GM18520 (cell line): Measurements from ENCODE around the gene SCAI.
"Not testable (repeated sequence)": the region's sequence is repeated elsewhere in the genome, so short reads cannot be mapped to it uniquely, and the experiment has no call there.

Experiments
- ATAC-seq: cut with Tn5 transposase; IDR thresholded peaks from one replicate; pipeline ENCODE4 v1.9.1; 2021; ENCODE audit not compliant: unreplicated experiment

Gene SCAI

GRCh38 chr9:125150349-125151245, 7.3 kb upstream of the SCAI start:
- no peak for ATAC-seq

DNA sequence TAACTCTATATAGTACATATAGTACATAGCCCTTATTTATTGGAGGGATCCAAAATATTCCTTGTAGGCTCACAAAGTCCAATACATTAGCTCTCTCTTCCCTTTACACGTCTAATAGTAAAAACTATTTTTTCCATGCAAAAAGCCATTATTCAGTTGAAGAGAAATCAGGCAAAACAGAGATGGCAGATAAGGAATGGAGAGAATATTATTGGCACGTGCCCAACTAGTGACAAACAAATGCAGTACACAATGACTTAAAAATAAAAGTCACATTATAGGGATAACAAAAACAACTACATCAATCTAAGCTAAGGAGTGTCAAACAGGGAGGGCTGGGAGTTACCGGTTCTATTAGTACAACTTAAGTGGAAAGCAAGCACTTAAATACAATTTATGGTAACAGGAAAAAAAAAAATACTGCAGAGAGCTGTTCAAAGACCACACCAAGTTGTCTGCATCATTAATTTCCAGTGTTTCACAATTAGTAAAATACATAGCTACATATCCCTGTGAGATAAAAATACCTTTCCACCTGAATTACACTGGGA, 4.1 kb upstream of the SCAI start:
- no peak for ATAC-seq

- no peak for ATAC-seq
Measured at GRCh38 chr9:125146247-125146646, 2.9 kb upstream of the SCAI start.

GRCh38 chr9:125145425-125145824, 2.1 kb upstream of the SCAI start:
- ATAC-seq, result no peak

- no peak for ATAC-seq
Measured at GRCh38 chr9:125142560-125143376, 560 bp downstream of the SCAI start.

GRCh38 chr9:125141751-125142150, 1.6 kb downstream of the SCAI start:
- no peak for ATAC-seq

- no peak for ATAC-seq
Measured at GRCh38 chr9:125141251-125141650, 2.1 kb downstream of the SCAI start.

- no peak for ATAC-seq
Measured at GRCh38 chr9:125140576-125140975, 2.8 kb downstream of the SCAI start.

DNA sequence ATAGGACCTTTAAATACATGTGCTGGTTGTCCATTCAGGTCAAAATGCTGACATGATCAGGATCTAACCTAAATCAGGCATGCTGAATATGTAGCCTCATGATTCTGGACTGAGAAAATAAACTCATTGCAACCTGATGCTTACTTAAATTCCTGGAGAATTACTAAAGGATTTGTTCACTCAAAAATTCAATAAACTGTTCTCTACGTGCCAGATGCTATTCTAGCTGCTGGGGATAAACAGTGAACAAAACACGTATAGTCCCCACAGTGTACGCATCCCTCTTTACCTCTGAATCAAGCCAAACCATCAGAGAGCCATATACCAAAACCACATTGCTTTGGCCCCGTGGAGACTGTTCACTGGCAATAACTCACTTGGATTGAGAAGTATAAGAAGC, 6.1 kb downstream of the SCAI start:
- ATAC-seq, result no peak

- no peak for ATAC-seq
Measured at GRCh38 chr9:125134976-125135375, 8.4 kb downstream of the SCAI start.

GRCh38 chr9:125133403-125134329, 9.7 kb downstream of the SCAI start:
- ATAC-seq, result no peak

DNA sequence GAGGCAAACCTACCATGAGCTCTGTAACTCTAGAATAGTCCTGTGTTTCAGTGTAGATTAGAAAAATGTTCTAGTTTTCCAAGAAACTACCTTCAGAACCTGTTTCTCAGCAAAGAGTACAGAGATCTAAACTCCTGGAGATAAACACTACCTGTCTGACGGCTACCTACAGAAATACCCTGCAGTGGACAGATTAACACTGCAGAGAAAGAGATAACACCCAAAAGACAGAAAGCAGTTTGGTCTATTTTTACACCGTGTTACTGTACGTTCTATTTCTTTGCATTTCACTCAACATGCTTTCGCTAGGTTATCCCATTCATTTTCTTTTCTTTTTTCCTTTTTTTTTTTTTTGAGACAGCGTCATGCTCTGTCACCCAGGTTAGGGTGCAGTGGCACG, 11.6 kb downstream of the SCAI start:
- no peak for ATAC-seq

GRCh38 chr9:125126019-125126746, 17.1 kb downstream of the SCAI start:
- peak; percentile 53 for ATAC-seq

GRCh38 chr9:125125523-125125922, 17.8 kb downstream of the SCAI start:
- no peak for ATAC-seq

- no peak for ATAC-seq
Measured at GRCh38 chr9:125121146-125121545, 22.2 kb downstream of the SCAI start.

DNA sequence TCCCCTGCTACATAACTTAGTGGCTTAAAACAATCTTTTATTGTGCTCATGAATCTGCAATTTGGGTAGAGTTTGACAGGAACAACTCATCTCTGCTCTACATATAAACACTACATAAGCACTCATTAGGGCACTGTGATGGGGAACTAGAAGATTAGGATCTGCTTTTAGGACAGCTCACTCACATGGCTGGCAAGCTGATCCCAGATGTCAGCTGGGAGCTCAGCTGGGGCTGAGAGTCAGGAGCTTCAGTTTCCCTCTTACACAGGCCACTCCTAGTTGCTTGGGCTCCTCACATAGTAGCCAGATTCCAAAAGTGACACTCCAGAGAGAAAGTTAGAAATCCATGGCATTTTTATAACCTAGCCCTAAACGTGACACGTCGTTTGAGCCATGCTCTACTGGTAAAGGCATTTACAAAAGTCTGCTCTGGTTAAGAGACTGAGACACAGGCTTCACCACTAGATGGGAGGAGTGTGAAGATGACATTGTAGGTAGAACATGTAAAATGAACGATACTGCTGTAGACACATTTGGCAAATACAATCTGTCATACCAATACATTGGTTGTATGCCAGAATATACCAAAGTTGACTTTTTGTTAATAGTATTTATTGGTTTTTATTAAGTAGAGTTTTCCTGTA, 23.6 kb downstream of the SCAI start:
- no peak for ATAC-seq

DNA sequence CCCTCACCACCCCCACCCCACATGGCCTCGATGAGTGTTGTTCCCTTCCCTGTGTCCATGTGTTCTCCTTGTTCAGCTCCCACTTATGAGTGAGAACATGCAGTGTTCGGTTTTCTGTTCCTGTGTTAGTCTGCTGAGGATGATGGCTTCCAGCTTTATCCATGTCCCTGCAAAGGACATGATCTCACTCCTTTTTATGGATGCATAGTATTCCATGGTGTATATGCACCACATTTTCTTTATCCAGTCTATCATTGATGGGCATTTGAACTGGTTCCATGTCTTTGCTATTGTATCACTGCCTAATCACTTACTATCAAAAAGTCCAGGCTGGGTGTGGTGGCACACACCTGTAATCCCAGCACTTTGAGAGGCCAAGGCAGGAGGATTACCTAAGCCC, 24.6 kb downstream of the SCAI start:
- ATAC-seq, result not testable (repeated sequence)

DNA sequence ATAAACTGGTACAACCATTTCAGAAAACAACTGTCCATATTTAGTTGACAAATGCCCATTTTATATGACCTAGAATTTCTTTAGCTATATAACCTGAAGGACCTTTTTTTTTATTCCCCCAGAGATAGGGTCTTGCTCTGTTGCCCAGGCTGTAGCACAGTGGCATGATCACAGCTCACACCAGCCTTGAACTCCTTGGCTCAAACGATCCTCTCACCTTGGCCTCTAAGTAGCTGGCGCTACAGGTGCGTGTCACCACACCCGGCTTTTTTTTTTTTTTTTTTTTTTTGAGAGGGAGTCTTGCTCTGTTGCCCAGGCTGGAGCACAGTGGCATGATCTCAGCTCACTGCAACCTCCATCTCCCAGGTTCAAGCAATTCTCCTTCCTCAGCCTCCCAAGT, 28.8 kb downstream of the SCAI start:
- not testable (repeated sequence) for ATAC-seq

DNA sequence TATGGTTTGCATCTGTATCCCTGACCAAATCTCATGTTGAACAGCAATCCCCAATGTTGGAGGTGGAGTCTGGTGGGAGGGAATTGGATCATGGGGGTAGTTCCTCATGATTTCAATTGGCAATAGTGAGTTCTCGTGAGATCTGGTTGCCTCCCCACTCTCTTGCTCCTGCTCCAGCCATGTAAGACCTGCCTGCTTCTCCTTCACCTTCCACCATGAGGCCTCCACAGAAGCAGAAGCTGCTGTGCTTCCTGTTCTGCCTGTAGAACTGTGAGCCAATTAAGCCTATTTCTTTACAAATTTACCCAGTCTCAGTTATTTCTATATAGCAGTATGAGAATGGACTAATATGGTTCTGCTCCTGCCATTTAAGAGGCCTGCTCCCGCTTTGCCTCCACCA, 32.9 kb downstream of the SCAI start:
- ATAC-seq, result no peak

- not testable (repeated sequence) for ATAC-seq
Measured at GRCh38 chr9:125108541-125108940, 34.8 kb downstream of the SCAI start.
